Fibroblast of lung (primary cell): ENCODE data around the gene NT5DC4.

ENCODE experiments used
- CTCF ChIP-seq, 2 donors: IDR thresholded peaks in 1 of 2; conservative IDR thresholded peaks in 1 of 2; 1 replicate in 1 of 2; 2 replicates in 1 of 2; pipeline ENCODE4 v1.5.1; 2011 to 2012; ENCODE audit warnings: low read length in 2 of 2, control low read depth in 1 of 2, inconsistent platforms in 1 of 2, low read depth in 1 of 2, mild to moderate bottlenecking in 1 of 2
- EZH2 ChIP-seq: IDR thresholded peaks from 2 replicates; pipeline ENCODE4 v1.5.1; 2012; ENCODE audit warnings: low read length, control low read depth, mild to moderate bottlenecking; ENCODE audit errors: missing control alignments

- TF ChIP-seq CTCF (conservative IDR thresholded peaks at IDR 0.05 in 1 of 2, IDR thresholded peaks at IDR 0.05 in 1 of 2; ENCODE audit: low read depth in 1 of 2, low read length in 2 of 2) (no peak), EZH2 (no peak)
Measured at GRCh38 chr2:112751451-112752197, 30.8 kb downstream of the NT5DC4 start.
